ENCODE measurements around the gene MRPS27. TPM values are rescaled to one million over a fixed set of nuclear protein-coding genes. Genes with fewer than 3 reads are reported as not detected.

Gene MRPS27
- total RNA-seq (2014; rRNA removed; shearing (Covaris generic); ENCODE audit: low replicate concordance) = 102 and 121 TPM in 2 replicates

- no peaks in the 10 kb centered on the region for H3K9me3 ChIP-seq
- peak; percentile 98 for DNase-seq
- no peaks in the 10 kb centered on the region for H3K27me3 ChIP-seq
- peak within 1 kb of the TSS; percentile 93 for H3K4me3 ChIP-seq
- peaks cover 37% of the 10 kb centered on the region for H3K36me3 ChIP-seq
These were observed at the start of gene MRPS27, which contains the start of gene PTCD2 for GRCh38 chr5:72319976-72320752. MRPS27 (minus strand) TSS chr5:72320240; CDS start chr5:72320221, 19 bp downstream. PTCD2 (plus strand) TSS chr5:72320373; CDS start chr5:72320383, 10 bp downstream.

DNA sequence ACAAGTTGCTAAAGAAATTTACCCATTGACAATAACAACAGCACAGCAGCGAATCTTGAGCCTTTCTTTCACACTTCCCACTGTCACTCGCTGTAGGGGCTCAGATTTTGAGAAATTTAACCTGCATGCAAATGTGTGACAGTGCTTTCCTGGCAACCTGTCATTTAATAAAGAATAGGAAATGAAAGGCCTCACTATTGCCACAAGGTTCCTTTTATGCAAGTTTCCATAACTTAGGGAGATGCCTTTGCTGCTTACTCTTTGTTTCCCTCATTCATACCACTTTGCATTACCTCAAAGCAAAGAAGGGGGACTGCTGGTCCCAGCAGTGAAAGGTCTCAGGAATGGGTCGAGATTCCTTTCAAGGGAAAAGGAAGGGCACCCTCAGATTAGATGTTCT lies 49.7 kb upstream of the MRPS27 start:
- Histone ChIP-seq H3K27me3 (no peaks in the 10 kb centered on the region), H3K9me3 (0 out of 2 replicates have a peak, but pooled peaks cover 4% of the 10 kb centered on the region), H3K4me3 (no peak overlapping the region), H3K36me3 (no peaks in the 10 kb centered on the region)
- DNase-seq = no peak

GRCh38 chr5:72369301-72369700 lies 49.3 kb upstream of the MRPS27 start:
- Histone ChIP-seq H3K9me3 (0 out of 2 replicates have a peak, but pooled peaks cover 2% of the 10 kb centered on the region), H3K27me3 (no peaks in the 10 kb centered on the region), H3K4me3 (no peak overlapping the region), H3K36me3 (no peaks in the 10 kb centered on the region)
- DNase-seq = no peak

DNA sequence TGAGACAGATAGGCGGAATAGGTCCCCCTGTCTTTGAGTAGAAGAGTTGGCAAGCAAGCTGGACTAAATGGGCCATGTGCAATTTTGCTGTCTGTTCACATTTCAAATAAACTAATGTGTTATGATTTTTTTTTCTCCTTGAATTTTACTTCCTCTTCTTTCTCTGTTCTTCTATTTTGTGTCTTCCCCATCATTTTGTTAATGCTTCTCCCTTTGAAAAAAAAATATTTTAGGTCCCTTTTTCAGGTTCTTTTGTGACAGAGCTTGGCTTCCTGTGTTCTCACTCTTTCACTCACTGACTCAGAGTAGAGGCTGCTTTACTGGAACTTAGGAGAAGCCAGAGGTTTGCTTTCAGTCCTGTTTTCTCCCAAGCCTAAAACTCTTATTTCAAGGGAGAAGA lies 48.2 kb upstream of the MRPS27 start:
- Histone ChIP-seq H3K27me3 (no peaks in the 10 kb centered on the region), H3K36me3 (peaks cover 2% of the 10 kb centered on the region; the same call in 1 of the 2 replicates)
- DNase-seq = no peak

GRCh38 chr5:72366324-72366976 lies 46.4 kb upstream of the MRPS27 start:
- Histone ChIP-seq H3K36me3 (peaks cover 16% of the 10 kb centered on the region), H3K4me3 (no peak overlapping the region), H3K9me3 (peaks cover 2% of the 10 kb centered on the region; the same call in 1 of the 2 replicates), H3K27me3 (no peaks in the 10 kb centered on the region)
- DNase-seq = peak; percentile 61

More for the DNA sequence above, 48.2 kb upstream of the MRPS27 start:
- Histone ChIP-seq H3K9me3 (no peaks in the 10 kb centered on the region), H3K4me3 (no peak overlapping the region)

DNA sequence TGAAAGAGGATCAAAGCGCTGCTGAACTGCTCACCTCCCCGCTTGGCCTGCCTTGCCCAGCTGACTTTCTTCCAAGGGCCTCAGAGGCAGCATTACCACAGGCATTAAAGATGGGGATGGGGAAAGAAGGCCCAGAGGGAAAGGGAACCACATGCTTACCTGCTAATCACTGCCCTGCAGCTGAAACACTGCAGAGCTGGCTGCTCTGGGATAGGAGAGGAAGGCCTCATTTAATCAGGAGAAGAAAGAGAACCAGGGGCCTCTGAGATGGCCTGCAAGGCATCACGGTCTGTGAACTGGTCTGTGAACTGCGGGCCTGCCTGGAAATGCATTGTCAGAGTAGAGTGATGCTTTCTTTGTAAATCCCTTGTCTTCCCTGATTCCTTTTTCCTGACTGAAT lies 44.9 kb upstream of the MRPS27 start:
- no peak for DNase-seq
- Histone ChIP-seq H3K4me3 (no peak overlapping the region), H3K27me3 (no peaks in the 10 kb centered on the region), H3K36me3 (peaks cover 17% of the 10 kb centered on the region), H3K9me3 (peaks cover 2% of the 10 kb centered on the region; the same call in 1 of the 2 replicates)

GRCh38 chr5:72364171-72364570 lies 44.1 kb upstream of the MRPS27 start:
- Histone ChIP-seq H3K36me3 (peaks cover 17% of the 10 kb centered on the region), H3K4me3 (no peak overlapping the region), H3K27me3 (no peaks in the 10 kb centered on the region), H3K9me3 (peaks cover 2% of the 10 kb centered on the region; the same call in 1 of the 2 replicates)
- DNase-seq = no peak

- peak; percentile 49 for DNase-seq
- Histone ChIP-seq H3K36me3 (peaks cover 17% of the 10 kb centered on the region), H3K9me3 (peaks cover 2% of the 10 kb centered on the region; the same call in 1 of the 2 replicates), H3K27me3 (no peaks in the 10 kb centered on the region), H3K4me3 (no peak overlapping the region)
These were observed 43.2 kb upstream of the MRPS27 start for GRCh38 chr5:72363166-72363802.

DNA sequence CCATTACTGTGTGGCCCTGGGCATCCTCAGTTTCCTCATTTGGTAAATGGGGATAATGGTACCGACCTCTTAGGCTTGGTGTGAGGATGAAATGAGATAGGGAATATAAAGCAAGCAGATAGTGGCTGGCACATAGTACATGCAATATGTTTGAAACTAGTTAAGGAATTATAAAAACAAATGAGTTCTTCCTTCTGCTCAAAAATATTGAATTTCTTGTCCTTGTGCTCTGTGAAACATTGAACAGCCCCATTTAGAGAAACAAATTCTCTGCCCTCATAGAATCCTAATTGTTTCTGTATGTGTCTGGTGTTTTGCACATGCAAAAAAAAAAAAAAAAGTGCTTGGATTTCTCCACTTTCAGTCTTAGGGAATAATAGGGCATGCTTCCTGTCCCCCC lies 39.8 kb upstream of the MRPS27 start:
- Histone ChIP-seq H3K36me3 (peaks cover 17% of the 10 kb centered on the region), H3K4me3 (no peak overlapping the region), H3K9me3 (peaks cover 2% of the 10 kb centered on the region; the same call in 1 of the 2 replicates), H3K27me3 (no peaks in the 10 kb centered on the region)
- DNase-seq = no peak

DNA sequence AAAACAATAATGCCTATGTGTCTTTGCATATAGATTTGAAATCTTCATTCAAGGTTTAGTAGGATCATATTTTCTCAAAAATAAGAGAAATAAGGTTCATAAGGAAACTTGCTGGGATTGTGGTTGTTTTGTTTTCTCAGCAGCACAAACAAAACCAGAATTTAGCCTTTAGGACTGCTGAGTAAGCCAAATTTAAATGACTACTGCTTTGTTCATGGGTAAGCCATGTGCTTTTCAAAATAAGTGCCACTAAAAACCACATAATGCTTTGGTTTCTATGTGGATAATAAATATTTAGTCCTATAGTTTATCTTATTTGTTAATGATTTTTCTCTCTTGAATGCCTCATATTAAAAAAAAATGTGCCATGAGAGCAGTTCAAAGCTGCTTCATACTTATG lies 38.9 kb upstream of the MRPS27 start:
- Histone ChIP-seq H3K4me3 (no peak overlapping the region), H3K27me3 (no peaks in the 10 kb centered on the region), H3K36me3 (peaks cover 17% of the 10 kb centered on the region), H3K9me3 (peaks cover 2% of the 10 kb centered on the region; the same call in 1 of the 2 replicates)
- no peak for DNase-seq

- H3K36me3 ChIP-seq = peaks cover under 1% of the 10 kb centered on the region
- H3K4me3 ChIP-seq = no peak overlapping the region
- H3K9me3 ChIP-seq = no peaks in the 10 kb centered on the region
- no peaks in the 10 kb centered on the region for H3K27me3 ChIP-seq
- DNase-seq = no peak
These were observed 36.3 kb upstream of the MRPS27 start for GRCh38 chr5:72356361-72356760.

DNA sequence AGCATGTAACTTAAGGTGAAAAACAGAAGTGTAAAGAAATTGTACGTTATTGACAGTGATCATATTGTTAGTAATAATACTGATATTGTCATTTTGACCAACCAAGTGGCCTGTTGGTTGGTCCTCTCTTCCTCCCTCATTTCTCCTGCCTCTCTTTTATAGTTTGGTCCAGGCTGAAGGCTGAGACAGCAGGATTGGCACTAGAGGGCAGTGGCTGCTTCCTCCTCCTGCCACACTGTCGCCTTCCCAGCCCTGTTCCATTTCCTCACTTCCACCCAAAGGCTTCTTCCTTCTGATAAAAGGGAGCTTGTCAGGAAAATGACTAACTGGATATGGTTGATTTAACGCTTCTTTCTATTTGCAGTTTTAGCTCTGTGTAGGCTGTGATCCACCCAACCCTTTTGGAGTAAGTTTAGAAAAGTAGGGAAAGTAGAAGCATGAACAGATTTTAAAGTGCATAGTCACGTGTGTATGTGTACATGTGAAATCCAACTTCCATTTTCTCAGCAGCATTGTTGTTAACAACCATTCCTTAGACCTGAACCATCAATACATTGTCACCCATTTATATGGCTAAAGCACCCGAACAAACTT lies 35.8 kb upstream of the MRPS27 start:
- Histone ChIP-seq H3K4me3 (no peak overlapping the region), H3K9me3 (no peaks in the 10 kb centered on the region), H3K36me3 (no peaks in the 10 kb centered on the region; the same call in none of the 2 replicates), H3K27me3 (no peaks in the 10 kb centered on the region)
- peak; percentile 54 for DNase-seq

- H3K27me3 ChIP-seq = no peaks in the 10 kb centered on the region
- DNase-seq = peak; percentile 86
- H3K4me3 ChIP-seq = no peak overlapping the region
- no peaks in the 10 kb centered on the region for H3K9me3 ChIP-seq
- H3K36me3 ChIP-seq = peaks cover 2% of the 10 kb centered on the region
These were observed 33.0 kb upstream of the MRPS27 start for GRCh38 chr5:72353046-72353445.

DNA sequence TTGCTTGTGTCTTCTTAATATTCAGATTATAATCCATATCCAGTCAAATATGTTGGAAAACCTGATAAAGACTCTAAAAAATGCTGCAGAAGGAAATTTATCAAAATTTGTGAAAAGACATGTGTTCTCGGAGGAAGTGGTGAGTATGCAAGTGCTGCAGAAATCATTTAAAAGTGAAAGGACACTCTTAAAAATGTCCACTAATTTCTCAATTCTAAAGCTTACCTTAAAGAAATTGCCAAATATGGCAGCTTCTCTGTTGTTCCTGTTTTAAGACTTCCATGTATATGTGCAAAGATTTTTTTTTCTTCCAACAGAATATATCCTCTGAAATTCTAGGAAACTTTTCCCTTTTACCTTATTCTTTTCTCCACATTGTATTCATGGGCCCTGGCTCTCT lies 32.6 kb upstream of the MRPS27 start:
- Histone ChIP-seq H3K4me3 (no peak overlapping the region), H3K27me3 (no peaks in the 10 kb centered on the region), H3K36me3 (peaks cover 2% of the 10 kb centered on the region), H3K9me3 (no peaks in the 10 kb centered on the region)
- DNase-seq = no peak

DNA sequence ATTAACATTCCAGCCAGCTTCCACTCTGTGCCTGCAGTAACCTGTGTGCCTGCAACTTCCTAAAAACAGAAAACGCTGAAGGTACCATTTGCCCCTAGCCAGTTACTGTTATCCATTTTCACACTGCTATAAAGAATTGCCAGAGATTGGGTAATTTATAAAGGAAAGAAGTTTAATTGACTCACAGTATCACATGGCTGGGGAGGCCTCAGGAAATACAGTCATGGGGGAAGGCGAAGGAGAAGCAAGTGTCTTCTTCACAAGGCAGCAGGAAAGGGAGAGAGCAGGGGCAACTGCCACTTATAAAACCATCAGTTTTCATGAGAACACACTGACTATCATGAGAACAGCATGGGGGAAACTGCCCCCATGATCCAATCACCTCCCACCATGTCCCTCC lies 31.3 kb upstream of the MRPS27 start:
- Histone ChIP-seq H3K4me3 (no peak overlapping the region), H3K9me3 (no peaks in the 10 kb centered on the region), H3K27me3 (no peaks in the 10 kb centered on the region), H3K36me3 (peaks cover 9% of the 10 kb centered on the region)
- DNase-seq = no peak

- Histone ChIP-seq H3K4me3 (no peak overlapping the region), H3K27me3 (no peaks in the 10 kb centered on the region), H3K36me3 (peaks cover 25% of the 10 kb centered on the region), H3K9me3 (no peaks in the 10 kb centered on the region)
- DNase-seq = peak; percentile 45
These were observed 27.8 kb upstream of the MRPS27 start for GRCh38 chr5:72347801-72348308.
